ENCODE results near the gene PEAK3.
A peak's percentile ranks its signal among the peaks of the same experiment; 100 is the strongest.

PEAK3 gene

GRCh38 chr19:2317300-2317699 is 35.3 kb upstream of the PEAK3 start:
- Histone ChIP-seq H3K27ac (no peak overlapping the region), H3K36me3 (ENCODE audit: control insufficient read depth, insufficient read depth, low read length) (no peaks in the 10 kb centered on the region), H3K9me3 (ENCODE audit: control insufficient read depth, low read length) (no peaks in the 10 kb centered on the region), H3K4me3 (ENCODE audit: low read depth, low read length) (no peak overlapping the region), H3K4me1 (no peaks in the 10 kb centered on the region), H2AFZ (no peak overlapping the region), H3K9ac (no peak overlapping the region), H3K79me2 (no peaks in the 10 kb centered on the region), H3K27me3 (ENCODE audit: control insufficient read depth, insufficient read depth, low read length) (no peaks in the 10 kb centered on the region), H3K4me2 (ENCODE audit: low read length) (no peak overlapping the region)
- no peak for TF ChIP-seq CTCF (IDR thresholded peaks at IDR 0.05)

DNA sequence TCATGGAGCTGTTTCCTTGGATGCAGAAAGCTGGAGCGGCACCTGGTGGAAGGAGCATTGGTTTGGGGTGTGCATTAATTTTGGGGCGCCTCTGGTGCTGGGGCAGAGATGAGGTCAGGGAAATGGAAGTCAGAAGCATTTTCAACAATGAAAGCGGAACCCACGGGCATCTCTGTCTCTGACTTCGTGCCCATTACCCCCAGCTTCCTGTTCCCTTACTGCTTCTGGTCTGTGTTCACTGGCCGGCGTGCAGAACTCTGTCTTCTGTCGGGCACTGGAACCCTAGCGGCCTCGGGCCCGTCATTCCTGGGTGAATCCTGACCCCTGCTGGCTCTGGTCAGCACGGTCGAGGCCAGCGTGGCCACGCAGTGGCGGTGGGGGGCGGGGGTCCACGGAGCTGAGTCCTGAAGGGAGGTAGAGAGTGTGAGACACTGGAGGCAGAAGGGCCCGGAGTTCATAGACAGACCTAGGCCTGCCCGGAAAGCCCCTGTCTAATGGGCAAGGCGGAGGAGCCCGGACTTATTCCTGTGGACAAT is 33.9 kb upstream of the PEAK3 start:
- no peak overlapping the region for H3K27ac ChIP-seq
- no peaks in the 10 kb centered on the region for H3K9me3 ChIP-seq (ENCODE audit: control insufficient read depth, low read length)
- H3K4me1 ChIP-seq, result no peaks in the 10 kb centered on the region
- no peaks in the 10 kb centered on the region for H3K27me3 ChIP-seq (ENCODE audit: control insufficient read depth, insufficient read depth, low read length)
- H3K79me2 ChIP-seq, result no peaks in the 10 kb centered on the region
- no peak overlapping the region for H3K4me2 ChIP-seq (ENCODE audit: low read length)
- H2AFZ ChIP-seq, result no peak overlapping the region
- TF ChIP-seq CTCF (IDR thresholded peaks at IDR 0.05), result peak; percentile 64
- H3K9ac ChIP-seq, result no peak overlapping the region
- no peaks in the 10 kb centered on the region for H3K36me3 ChIP-seq (ENCODE audit: control insufficient read depth, insufficient read depth, low read length)
- H3K4me3 ChIP-seq (ENCODE audit: low read depth, low read length), result no peak overlapping the region

GRCh38 chr19:2315121-2315817 is 33.3 kb upstream of the PEAK3 start:
- Histone ChIP-seq H3K36me3 (ENCODE audit: control insufficient read depth, insufficient read depth, low read length) (no peaks in the 10 kb centered on the region), H3K79me2 (no peaks in the 10 kb centered on the region), H3K9ac (no peak overlapping the region), H3K27ac (no peak overlapping the region), H3K27me3 (ENCODE audit: control insufficient read depth, insufficient read depth, low read length) (no peaks in the 10 kb centered on the region), H3K4me1 (no peaks in the 10 kb centered on the region), H2AFZ (no peak overlapping the region), H3K9me3 (ENCODE audit: control insufficient read depth, low read length) (no peaks in the 10 kb centered on the region), H3K4me3 (ENCODE audit: low read depth, low read length) (no peak overlapping the region), H3K4me2 (ENCODE audit: low read length) (no peak overlapping the region)
- TF ChIP-seq CTCF (IDR thresholded peaks at IDR 0.05), result no peak

- H3K27ac ChIP-seq, result no peak overlapping the region
- no peak overlapping the region for H3K4me2 ChIP-seq (ENCODE audit: low read length)
- H3K36me3 ChIP-seq (ENCODE audit: control insufficient read depth, insufficient read depth, low read length), result no peaks in the 10 kb centered on the region
- H3K4me3 ChIP-seq (ENCODE audit: low read depth, low read length), result no peak overlapping the region
- H3K27me3 ChIP-seq (ENCODE audit: control insufficient read depth, insufficient read depth, low read length), result no peaks in the 10 kb centered on the region
- H3K79me2 ChIP-seq, result no peaks in the 10 kb centered on the region
- no peak overlapping the region for H3K9ac ChIP-seq
- H3K4me1 ChIP-seq, result no peaks in the 10 kb centered on the region
- TF ChIP-seq CTCF (IDR thresholded peaks at IDR 0.05), result no peak
- no peak overlapping the region for H2AFZ ChIP-seq
- no peaks in the 10 kb centered on the region for H3K9me3 ChIP-seq (ENCODE audit: control insufficient read depth, low read length)
Observed at GRCh38 chr19:2312820-2313501, 31.0 kb upstream of the PEAK3 start.
